Measurements from ENCODE around the gene ME2.

- no peak for TF ChIP-seq CTCF (IDR thresholded peaks at IDR 0.05; ENCODE audit: extremely low read depth in 1 of 2, insufficient read depth in 1 of 2, low read depth in 1 of 2, low read length in 2 of 2)
- peak; percentile 39 for TF ChIP-seq GATA2 (IDR thresholded peaks at IDR 0.05; ENCODE audit: insufficient read depth, insufficient read length, low read depth, low read length)
- no peak for TF ChIP-seq POLR2A (IDR thresholded peaks at IDR 0.05; ENCODE audit: low read depth, low read length)
- no peak for TF ChIP-seq POLR2AphosphoS5 (IDR thresholded peaks at IDR 0.05; ENCODE audit: insufficient read depth, low read depth, low read length)
- no peak for TF ChIP-seq EZH2 (IDR thresholded peaks at IDR 0.05; ENCODE audit: borderline replicate concordance, low read depth, low read length, severe bottlenecking)
Measured at GRCh38 chr18:50839996-50840395, 38.9 kb upstream of the ME2 start.

Data from endothelial cell of umbilical vein (primary cell).